Activated CD4-positive, alpha-beta T cell treated with anti-CD3 and anti-CD28 coated beads, Interleukin-2, amount 50 U/mL, for 48 hours (primary cell): ENCODE measurements around the gene RGS3.
A peak's percentile ranks its signal among the peaks of the same experiment; 100 is the strongest.

ENCODE experiments used
- DNase-seq, 2 experiments: peaks; one replicate each; pipeline ENCODE4 v3.0.0-alpha.2; 2020

Gene RGS3

GRCh38 chr9:113514061-113514460 is 50.5 kb downstream of the RGS3 start:
- no peak for DNase-seq

- DNase-seq: no peak
Observed at GRCh38 chr9:113514748-113515147, 51.2 kb downstream of the RGS3 start.

- DNase-seq: no peak
Observed at GRCh38 chr9:113515862-113516261, 52.3 kb downstream of the RGS3 start.

DNA sequence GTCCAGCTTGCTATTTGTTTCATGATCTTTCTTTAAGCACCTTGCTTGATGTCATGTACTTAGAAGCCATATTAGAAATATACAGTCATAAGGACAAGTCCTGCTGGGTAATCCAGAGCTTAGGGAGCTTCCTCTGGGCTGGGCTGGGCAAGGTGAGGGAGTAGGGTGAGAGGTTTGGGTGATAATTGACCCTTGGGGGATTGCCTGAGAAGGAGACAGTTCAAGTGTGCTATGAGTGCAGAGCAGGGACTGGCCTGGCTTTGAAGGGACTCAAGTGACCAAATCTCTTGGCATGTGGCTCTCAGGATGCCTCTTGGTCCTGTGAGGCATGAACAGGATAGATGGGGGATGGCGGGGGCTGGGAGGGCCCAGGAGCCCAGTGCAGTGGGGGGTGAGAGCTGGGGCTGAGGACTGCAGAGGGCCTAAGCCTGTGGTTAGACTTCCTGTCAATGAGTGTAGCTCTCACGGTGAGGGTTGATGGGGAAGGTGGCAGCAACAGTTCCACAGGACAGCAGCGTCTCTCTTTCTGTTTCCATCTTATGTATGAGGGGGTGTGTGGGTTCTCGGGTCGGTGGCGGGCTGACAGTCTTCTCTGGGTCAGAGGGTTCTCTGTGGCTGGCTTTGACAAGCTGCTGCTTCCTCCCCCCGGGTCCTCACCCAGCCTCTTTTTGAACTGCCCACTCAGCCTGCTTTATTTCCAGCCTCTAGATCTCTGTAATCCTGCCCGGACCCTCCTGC is 53.5 kb downstream of the RGS3 start:
- DNase-seq: peak; percentile 79 to 86

- no peak for DNase-seq
Observed at GRCh38 chr9:113519426-113520108, 56.0 kb downstream of the RGS3 start.

DNA sequence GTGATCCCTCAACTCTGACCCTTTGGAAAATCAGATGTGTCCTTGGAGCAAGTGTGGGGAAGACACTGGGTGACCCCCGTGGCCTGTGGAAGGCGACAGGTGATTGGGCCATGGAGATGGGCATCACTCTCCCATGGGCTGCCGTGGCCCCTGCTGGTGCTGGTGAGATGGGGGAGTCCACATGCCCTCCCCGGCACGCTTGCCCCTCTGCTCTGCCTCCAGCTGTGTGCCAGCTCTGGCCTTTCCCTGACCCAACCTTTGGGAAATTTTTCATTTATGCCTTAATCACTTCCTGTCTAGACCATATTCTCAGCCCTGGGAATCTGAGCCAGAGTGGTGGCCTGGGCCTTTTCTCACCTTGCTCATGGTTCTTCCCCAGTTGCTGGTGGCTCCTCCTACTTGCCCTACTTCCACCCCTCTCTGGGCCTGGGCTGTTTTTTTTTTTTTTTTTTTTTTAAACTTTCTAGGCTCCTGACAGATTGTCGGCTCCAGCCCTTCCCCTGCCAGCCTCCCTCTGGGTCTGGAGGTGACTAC is 56.6 kb downstream of the RGS3 start:
- peak; percentile 56 to 69 for DNase-seq

- no peak for DNase-seq
Observed at GRCh38 chr9:113521693-113522255, 58.2 kb downstream of the RGS3 start.

- DNase-seq: no peak
Observed at GRCh38 chr9:113522419-113522818, 58.9 kb downstream of the RGS3 start.

DNA sequence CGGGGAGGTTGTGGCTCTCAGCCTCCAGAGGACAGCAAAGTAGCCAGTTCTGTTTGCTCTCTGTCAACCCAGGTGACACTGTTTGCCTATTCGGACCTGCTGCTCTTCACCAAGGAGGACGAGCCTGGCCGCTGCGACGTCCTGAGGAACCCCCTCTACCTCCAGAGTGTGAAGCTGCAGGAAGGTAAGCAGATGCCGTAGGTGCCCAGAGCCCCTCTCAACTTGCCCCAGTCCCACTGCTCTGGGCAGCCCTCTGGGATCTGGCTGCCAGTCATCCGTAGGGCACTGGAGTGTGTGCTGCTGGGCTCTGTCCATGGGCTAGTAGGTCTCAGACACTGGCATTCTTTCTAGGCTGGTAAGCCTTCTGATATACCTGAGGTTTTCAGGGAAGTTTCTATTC is 59.3 kb downstream of the RGS3 start:
- DNase-seq: no peak

- peak; percentile 85 to 91 for DNase-seq
Observed at GRCh38 chr9:113523421-113524141, 60.1 kb downstream of the RGS3 start.

- DNase-seq: no peak
Observed at GRCh38 chr9:113524468-113524867, 60.9 kb downstream of the RGS3 start.

DNA sequence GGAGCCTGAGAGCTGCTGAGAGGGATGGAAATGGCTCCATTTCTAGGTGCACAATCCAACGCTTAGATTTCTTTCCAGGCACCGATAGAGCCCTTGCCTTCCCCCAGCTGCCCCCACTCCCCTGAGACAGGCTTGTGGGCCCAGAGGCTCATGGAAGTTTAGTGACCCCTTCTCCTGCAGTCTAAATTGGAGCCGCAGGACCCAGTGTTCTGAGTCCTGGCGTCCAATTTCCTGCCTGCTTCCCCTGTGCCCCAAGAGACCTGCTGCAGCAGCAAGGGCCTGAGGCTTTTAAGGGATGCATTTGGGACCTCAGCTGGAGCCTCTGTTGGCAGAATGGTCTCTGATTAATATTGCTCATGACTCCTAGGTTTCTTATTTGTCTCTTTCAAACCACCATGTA is 61.7 kb downstream of the RGS3 start:
- no peak for DNase-seq

GRCh38 chr9:113525831-113526230 is 62.3 kb downstream of the RGS3 start:
- DNase-seq: no peak

DNA sequence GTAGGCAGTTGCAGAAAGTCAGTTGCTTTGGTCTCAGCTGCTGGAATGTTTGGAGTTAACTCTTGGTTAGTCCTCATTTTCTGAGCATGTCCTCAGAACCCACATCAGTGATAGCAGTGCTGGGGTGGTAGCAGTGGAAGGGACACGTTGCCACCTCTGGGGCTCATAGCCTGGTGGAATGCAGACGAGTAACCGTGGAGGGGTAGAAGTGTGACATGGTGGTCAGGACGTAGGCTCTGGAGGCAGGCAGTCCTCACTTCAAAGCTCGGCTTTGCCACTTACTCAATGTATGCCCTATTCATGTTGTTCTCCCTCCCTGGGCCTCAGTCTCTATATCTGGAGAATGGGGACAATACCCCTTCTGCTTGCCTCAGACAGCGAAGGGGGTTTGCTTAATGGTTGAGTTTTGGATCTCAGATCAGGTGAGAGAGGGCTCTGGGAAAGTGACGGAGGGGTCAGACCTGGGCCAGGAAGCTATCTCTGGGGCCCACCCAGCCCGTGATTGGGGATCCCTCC is 62.8 kb downstream of the RGS3 start:
- no peak for DNase-seq

GRCh38 chr9:113526841-113527240 is 63.3 kb downstream of the RGS3 start:
- DNase-seq: no peak

DNA sequence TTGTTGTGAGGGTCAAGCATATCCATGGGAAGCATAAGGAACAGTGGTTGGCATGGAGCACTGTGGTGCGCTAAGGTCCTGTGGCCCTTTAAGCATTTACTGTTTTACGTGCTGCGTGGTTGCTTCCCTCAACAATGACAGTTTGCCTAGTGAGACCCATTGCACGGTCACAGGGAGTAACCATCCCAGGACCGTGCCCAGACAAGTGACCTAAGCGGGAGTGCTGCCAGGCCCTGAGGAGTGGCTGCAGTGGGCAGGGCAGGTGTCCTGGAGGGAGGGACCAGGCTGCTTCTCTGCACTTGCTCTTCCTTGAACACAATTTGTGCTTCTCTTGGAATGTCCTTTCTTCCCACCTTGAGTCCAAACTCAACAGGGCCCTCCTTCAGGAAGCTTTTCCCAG is 64.6 kb downstream of the RGS3 start:
- DNase-seq: no peak

GRCh38 chr9:113528811-113529210 is 65.3 kb downstream of the RGS3 start:
- DNase-seq: no peak

DNA sequence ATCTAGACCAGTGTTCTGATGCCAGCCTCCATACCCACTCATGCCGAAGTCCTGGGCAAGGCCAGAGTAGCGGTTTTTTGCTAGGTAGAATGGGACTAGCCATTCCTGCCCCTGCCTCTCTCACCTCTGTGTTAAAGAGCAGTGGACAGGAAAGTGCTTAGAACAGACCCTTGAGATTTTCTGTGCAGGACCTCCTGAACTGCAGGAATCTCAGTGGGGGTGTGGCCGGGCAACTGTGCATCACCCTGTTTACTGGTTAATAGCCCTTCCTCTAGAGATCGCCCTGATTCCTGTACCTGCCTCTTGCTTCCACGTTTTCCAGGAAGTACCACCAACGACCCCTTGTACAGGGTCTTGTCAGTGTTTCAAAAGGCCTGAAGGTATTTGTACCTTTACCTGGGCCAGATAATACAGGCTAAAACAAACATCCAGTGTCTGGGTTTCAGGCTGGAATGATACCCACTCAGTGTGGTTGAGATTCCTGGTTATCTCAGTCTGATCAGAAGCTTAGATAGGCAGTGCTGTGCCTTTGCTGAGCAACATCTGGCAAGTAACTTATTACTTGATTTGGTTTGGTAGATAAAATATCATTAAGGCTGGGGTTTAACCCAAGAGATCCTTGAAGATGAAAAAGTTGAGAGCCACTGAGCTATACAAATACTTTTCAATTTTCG is 65.9 kb downstream of the RGS3 start:
- DNase-seq: no peak

DNA sequence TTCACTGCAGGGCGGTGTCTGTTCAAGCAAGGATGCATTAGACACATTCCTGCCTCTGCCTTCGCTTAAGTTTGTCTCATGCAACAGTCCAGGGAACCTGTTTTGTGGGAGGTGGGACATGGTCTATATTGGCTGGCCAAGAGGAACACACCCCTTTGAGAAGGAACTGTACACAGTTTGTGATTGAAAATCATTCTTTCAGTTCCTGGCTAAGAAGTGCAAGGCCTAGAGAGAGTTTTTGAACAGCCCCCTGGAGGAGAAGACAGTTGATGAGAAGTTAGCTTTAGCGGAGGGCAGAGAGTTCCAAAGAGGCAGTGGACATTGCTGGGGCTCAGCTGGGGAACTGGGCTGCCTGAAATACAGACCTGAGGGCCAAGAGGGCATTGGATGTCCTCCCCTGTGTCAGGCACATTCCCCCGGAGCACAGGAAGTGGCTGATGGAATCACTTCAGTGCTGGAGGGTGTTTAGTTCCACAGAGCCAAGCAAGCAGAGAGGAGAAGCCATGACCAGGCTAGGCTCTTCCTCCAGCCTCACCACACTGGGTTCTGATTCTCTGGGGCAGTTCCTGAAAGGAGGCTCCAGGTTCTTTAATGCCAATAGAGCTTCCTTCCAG is 66.6 kb downstream of the RGS3 start:
- DNase-seq: no peak

DNA sequence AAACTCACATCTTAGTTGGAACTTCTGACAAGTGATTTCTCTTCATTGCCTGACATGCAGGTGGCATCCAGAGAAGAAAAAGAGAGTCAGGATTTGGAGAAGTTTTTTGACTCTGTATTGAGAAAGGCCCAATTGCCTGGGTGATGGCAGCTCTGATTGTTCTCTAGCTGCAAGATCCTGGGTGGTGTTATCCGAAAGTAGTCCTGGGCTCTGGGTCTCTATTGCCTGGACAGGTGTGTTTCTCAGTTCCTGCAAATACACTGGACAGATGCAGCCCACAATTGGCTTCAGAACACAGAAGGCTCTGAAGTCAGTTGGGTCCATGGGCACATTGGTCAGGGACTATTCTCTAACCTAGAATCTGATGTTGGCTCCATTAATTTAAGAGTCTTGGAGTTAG is 67.4 kb downstream of the RGS3 start:
- no peak for DNase-seq

- DNase-seq: no peak
Observed at GRCh38 chr9:113531919-113532808, 68.6 kb downstream of the RGS3 start.
